Prostate gland (tissue), 2 donors: ENCODE results near the gene FUNDC2. TPM values are rescaled to one million over a fixed set of nuclear protein-coding genes. Genes with fewer than 3 reads are reported as not detected.

Experiments used
- DNase-seq: peaks from one replicate; pipeline ENCODE4 v3.0.0-alpha.2; 2019; ENCODE audit warnings: low spot score
- H3K27ac ChIP-seq, 2 donors: fragments of 200-600 bp; sonication (generic); 2 replicates each; pipeline ENCODE4 v1.5.1; 2017 to 2019
- H3K27me3 ChIP-seq: fragments of 200-600 bp; sonication (generic); replicated peaks from 2 replicates; pipeline ENCODE4 v1.5.1; 2019; ENCODE audit not compliant: insufficient read depth
- H3K36me3 ChIP-seq, 2 donors: fragments of 200-600 bp; sonication (generic); 1 replicate in 1 of 2; 2 replicates in 1 of 2; pipeline versions ENCODE4 v1.5.1 to v1.8.1; 2017 to 2019
- H3K4me1 ChIP-seq: fragments of 200-600 bp; sonication (generic); replicated peaks from 2 replicates; pipeline ENCODE4 v1.5.1; 2019
- H3K4me3 ChIP-seq, 2 donors: fragments of 200-600 bp; sonication (generic); 2 replicates each; pipeline ENCODE4 v1.5.1; 2017 to 2019
- H3K9me3 ChIP-seq: fragments of 200-600 bp; sonication (generic); 2 replicates; pipeline ENCODE4 v1.5.1; 2017
- CTCF ChIP-seq, 4 experiments: fragments of 200-600 bp in 2 of 4; fragments of 450-650 bp in 2 of 4; sonication (generic) in 2 of 4; IDR thresholded peaks; 1 replicate in 3 of 4; 2 replicates in 1 of 4; pipeline ENCODE4 v1.5.1; 2016 to 2019; ENCODE audit warnings: antibody characterized with exemption in 4 of 4, mild to moderate bottlenecking in 2 of 4, moderate library complexity in 2 of 4
- POLR2A ChIP-seq: fragments of 450-650 bp; IDR thresholded peaks from one replicate; pipeline ENCODE4 v1.6.1; 2016; ENCODE audit warnings: antibody characterized with exemption, mild to moderate bottlenecking
- POLR2AphosphoS5 ChIP-seq: sonication (generic); formaldehyde crosslinking; IDR thresholded peaks from one replicate; pipeline ENCODE4 v1.6.1; 2017; ENCODE audit warnings: antibody characterized with exemption
- WGBS: methylation state at CpG from one replicate; pipeline ENCODE4 v1.1.5; 2018; 5-methylcytosine and 5-hydroxymethylcytosine counted together
- intact Hi-C: fragments of 100-400 bp; cut with DNase I; formaldehyde crosslinking; loops from one replicate; pipeline ENCODE4 v1.14.2; 2022
- total RNA-seq, 2 donors: library from RNA; depleted of rRNA; stranded (reverse); fragments of >200 nt; gene quantifications; one replicate each; pipeline ENCODE4 v1.1.0, GENCODE V29; 2016

Gene FUNDC2
- total RNA-seq, 2 donors from 2014 or later: 47.0 to 72.7 TPM

GRCh38 chrX:155069414-155069813 lies 42.8 kb downstream of the FUNDC2 start:
- WGBS: 100% methylated on average over 1 of the region's 1 CpG
- H3K36me3 ChIP-seq: no peaks in the 10 kb centered on the region
- TF ChIP-seq POLR2AphosphoS5 (no peak), CTCF (IDR thresholded peaks at IDR 0.05) (no peak), POLR2A (no peak)
- H3K9me3 ChIP-seq: no peaks in the 10 kb centered on the region
- DNase-seq: no peak
- H3K4me1 ChIP-seq: no peaks in the 10 kb centered on the region
- no peak overlapping the region for H3K27ac ChIP-seq
- intact Hi-C loops: no loop called here
- no peak overlapping the region for H3K4me3 ChIP-seq
- H3K27me3 ChIP-seq: no peaks in the 10 kb centered on the region

- 3% methylated on average over 12 of the region's 12 CpGs for WGBS
- DNase-seq: no peak
- no peaks in the 10 kb centered on the region for H3K4me1 ChIP-seq
- no peaks in the 10 kb centered on the region for H3K36me3 ChIP-seq
- H3K27ac ChIP-seq: peak overlapping the region in 1 of 2 donors; percentile 82
- H3K4me3 ChIP-seq: peak overlapping the region; percentile 47 to 51
- no peaks in the 10 kb centered on the region for H3K27me3 ChIP-seq
- H3K9me3 ChIP-seq: no peaks in the 10 kb centered on the region
- TF ChIP-seq CTCF (IDR thresholded peaks at IDR 0.05): no peak
- no peak for TF ChIP-seq POLR2A
- TF ChIP-seq POLR2AphosphoS5: no peak
- intact Hi-C loops: loop anchor here (5.0 kb wide), 1 partner anchor 88 kb away; no protein-coding TSS in a partner anchor
Measured at GRCh38 chrX:155070038-155070437, 43.4 kb downstream of the FUNDC2 start.

GRCh38 chrX:155070663-155070974 lies 44.0 kb downstream of the FUNDC2 start:
- Histone ChIP-seq H3K4me1 (no peaks in the 10 kb centered on the region), H3K4me3 (peak overlapping the region; percentile 47 to 51), H3K27me3 (no peaks in the 10 kb centered on the region), H3K27ac (peak overlapping the region; percentile 82 to 84), H3K36me3 (no peaks in the 10 kb centered on the region), H3K9me3 (no peaks in the 10 kb centered on the region)
- 0% methylated on average over 14 of the region's 16 CpGs for WGBS
- TF ChIP-seq POLR2AphosphoS5 (no peak), POLR2A (no peak), CTCF (IDR thresholded peaks at IDR 0.05) (no peak)
- intact Hi-C loops: loop anchor here (5.0 kb wide), 1 partner anchor 88 kb away; no protein-coding TSS in a partner anchor
- DNase-seq: no peak

- under 1% methylated on average over 17 of the region's 81 CpGs for WGBS
- TF ChIP-seq POLR2A: peak; percentile 65
- TF ChIP-seq POLR2AphosphoS5: peak; percentile 64
- TF ChIP-seq CTCF (IDR thresholded peaks at IDR 0.05): no peak
- Histone ChIP-seq H3K27me3 (no peaks in the 10 kb centered on the region), H3K9me3 (no peaks in the 10 kb centered on the region), H3K4me3 (peak within 1 kb of the TSS; percentile 47 to 54), H3K27ac (peak within 1 kb of the TSS; percentile 82 to 84), H3K4me1 (no peaks in the 10 kb centered on the region), H3K36me3 (no peaks in the 10 kb centered on the region)
- DNase-seq: peak; percentile 73
- intact Hi-C loops: loop anchor here (5.0 kb wide), 1 partner anchor 89 kb away; no protein-coding TSS in a partner anchor
Measured at GRCh38 chrX:155070975-155071693, 44.5 kb downstream of the FUNDC2 start, which contains the start of the genes BRCC3, CMC4 and MTCP1. Gene BRCC3 (plus strand): TSS chrX:155071508. CDS start chrX:155071528, 20 bp downstream. Gene CMC4 (minus strand): TSS chrX:155071136. CDS start chrX:155064023, 7,113 bp downstream. Gene MTCP1 (minus strand): TSS chrX:155071136. CDS start chrX:155066010, 5,126 bp downstream.
